RKO (cell line): Measurements from ENCODE around the gene SYT1.
A peak's percentile ranks its signal among the peaks of the same experiment; 100 is the strongest.

Experiments
- DNase-seq: peaks from one replicate; pipeline ENCODE4 v3.0.0-alpha.2; 2016; ENCODE audit warnings: low spot score

SYT1 gene

DNA sequence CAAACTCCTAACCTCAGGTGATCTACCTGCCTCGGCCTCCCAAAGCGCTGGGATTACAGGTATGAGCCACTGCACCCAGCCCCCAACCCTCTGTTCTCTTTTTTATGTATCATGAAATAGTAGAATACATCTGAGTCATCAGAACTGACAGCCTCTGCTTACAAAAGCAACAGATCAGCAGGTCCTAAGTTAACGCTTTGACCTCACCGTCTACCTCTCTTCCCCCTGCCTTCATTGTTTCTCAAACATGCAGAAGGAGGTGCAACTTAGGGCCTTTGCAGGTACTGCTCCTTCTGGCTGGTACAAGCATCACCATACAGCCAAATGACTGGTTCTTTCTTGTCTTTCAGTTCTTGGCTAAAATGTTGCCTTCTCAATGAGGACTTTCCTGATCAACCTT, 577.0 kb downstream of the SYT1 start:
- DNase-seq: no peak

GRCh38 chr12:79442396-79442795, 577.8 kb downstream of the SYT1 start:
- no peak for DNase-seq

DNA sequence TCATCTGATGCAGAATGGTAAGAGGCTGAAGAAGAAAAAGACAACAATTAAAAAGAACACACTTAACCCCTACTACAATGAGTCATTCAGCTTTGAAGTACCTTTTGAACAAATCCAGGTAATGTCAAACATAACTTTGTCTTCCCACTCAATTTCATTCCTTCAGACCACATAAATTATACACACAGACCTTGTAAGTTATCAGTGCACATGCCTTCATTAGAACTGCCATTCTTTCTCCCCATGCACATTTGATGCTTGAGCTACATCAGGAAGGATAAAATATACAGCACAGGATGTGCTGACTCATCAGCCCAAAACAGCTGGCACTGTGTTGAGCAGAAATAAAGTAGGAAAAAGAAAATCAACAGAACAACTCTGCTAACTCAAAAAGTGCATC, 579.5 kb downstream of the SYT1 start:
- DNase-seq: no peak

DNA sequence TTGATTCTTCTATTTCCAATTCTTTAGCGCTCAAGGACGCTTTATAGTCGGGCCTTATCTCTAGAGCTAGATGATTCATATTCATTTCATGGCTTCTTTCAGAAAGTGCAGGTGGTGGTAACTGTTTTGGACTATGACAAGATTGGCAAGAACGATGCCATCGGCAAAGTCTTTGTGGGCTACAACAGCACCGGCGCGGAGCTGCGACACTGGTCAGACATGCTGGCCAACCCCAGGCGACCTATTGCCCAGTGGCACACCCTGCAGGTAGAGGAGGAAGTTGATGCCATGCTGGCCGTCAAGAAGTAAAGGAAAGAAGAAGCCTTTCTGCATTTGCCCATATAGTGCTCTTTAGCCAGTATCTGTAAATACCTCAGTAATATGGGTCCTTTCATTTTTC, 584.2 kb downstream of the SYT1 start:
- DNase-seq: no peak

- no peak for DNase-seq
Measured at GRCh38 chr12:79451365-79451764, 586.8 kb downstream of the SYT1 start.

DNA sequence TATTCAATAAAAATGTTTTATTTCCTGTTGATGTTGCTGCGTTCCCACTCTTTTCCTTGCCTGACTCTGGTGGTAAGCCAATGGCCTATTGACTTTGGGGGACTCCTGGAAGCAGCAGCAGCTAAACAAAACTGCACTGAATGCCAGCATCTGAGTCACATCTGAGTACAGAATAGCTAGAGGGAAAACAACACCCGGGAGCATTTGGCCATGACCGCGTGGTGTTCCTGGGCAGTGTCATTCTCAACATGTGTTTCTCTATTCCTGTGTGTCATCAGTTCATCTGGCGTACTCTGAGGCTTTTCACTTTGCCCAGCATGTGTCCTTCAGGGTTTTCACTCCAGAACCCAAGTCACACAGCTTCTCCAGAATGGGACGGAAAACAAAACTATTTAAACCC, 587.4 kb downstream of the SYT1 start:
- DNase-seq: peak; percentile 56

GRCh38 chr12:79452906-79453305, 588.3 kb downstream of the SYT1 start:
- DNase-seq: no peak

GRCh38 chr12:79453820-79454219, 589.2 kb downstream of the SYT1 start:
- no peak for DNase-seq

DNA sequence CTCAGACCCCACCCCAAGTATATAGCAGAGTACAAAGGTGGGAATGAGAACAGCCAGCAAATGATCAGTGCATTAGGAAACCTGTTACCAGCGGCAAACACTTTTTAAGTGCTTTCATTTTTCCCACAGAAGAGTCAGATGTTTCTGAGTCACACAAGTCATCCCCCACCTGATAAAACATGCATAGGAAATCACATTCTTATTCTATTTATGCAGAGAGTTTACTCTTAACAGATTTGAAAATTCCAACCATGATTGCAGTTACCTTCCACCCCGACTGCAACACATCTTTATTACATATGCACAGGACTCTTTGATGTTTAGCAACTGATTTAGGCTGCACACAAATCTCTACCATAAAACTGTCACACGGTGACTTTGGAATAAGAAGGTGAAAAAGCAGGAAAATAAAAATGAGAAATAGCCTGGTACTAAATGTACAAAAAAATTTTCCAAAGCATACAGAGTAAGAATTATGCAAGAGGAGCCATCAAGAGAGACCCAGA, 589.8 kb downstream of the SYT1 start:
- no peak for DNase-seq

GRCh38 chr12:79455286-79455685, 590.7 kb downstream of the SYT1 start:
- DNase-seq: no peak

GRCh38 chr12:79482323-79482722, 617.7 kb downstream of the SYT1 start:
- DNase-seq: no peak

- DNase-seq: no peak
Measured at GRCh38 chr12:79482921-79483320, 618.3 kb downstream of the SYT1 start.

- DNase-seq: no peak
Measured at GRCh38 chr12:79486154-79486553, 621.6 kb downstream of the SYT1 start.

DNA sequence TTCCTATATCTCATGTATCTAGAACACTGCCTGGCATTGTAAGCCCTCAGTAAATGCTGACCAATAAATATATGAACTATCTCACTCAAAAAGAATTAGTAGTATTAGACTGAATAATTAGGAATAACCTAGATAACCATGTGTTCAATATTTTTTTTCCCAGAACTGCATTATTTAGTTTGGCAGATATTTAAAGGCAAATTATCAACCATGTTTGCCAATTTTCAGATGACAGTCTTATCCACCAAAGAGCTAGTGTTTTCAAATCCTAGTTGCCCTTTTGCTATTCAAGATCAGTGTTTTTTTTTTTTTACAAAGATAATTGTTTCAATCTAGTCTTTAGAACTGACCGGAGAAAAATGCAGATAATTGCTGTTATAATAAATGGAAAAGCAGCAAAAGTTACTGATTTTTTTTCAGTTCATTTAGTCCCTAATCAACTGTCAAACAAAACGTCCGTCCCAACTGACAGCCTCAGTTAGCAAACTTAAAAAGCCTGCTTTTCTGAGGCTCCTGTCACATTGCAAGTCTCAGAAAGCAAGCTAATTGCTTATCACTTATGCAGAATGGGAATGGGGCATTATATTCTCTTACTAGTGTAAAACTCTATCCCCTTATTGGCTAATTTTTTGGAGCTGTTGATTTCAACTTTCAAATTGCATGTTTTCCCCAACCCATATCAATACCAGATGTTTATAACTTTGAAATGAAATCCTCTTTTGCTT, 623.0 kb downstream of the SYT1 start:
- DNase-seq: no peak
